Activated CD4-positive, alpha-beta T cell treated with anti-CD3 and anti-CD28 coated beads for 4 hours (primary cell): ENCODE data around the gene TTF1.
"Not testable (repeated sequence)": the region's sequence is repeated elsewhere in the genome, so short reads cannot be mapped to it uniquely, and the experiment has no call there.

Experiments used
- DNase-seq, 2 donors: peaks; one replicate each; pipeline ENCODE4 v3.0.0-alpha.2; 2020

Gene TTF1

DNA sequence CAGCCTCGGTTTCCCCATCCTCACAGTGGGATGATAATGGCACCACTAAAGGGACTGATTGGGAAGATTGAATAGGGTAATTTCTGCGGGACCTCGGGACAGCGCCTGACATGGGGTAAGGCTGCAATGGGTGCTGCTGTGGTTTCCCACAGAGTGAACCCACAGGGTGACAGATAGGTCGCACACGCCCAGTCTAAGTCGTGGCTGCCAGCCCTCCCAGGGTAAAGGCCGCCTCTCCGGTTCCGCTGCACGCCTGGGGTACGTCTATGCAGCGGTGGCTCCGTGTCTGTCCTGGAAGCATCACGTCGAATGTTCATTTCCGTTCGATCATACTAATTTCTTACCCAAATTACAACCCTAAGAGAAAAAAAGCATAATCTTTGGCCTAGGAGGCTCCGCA, 4.0 kb upstream of the TTF1 start:
- DNase-seq = peak in 1 of 2 donors; percentile 14

DNA sequence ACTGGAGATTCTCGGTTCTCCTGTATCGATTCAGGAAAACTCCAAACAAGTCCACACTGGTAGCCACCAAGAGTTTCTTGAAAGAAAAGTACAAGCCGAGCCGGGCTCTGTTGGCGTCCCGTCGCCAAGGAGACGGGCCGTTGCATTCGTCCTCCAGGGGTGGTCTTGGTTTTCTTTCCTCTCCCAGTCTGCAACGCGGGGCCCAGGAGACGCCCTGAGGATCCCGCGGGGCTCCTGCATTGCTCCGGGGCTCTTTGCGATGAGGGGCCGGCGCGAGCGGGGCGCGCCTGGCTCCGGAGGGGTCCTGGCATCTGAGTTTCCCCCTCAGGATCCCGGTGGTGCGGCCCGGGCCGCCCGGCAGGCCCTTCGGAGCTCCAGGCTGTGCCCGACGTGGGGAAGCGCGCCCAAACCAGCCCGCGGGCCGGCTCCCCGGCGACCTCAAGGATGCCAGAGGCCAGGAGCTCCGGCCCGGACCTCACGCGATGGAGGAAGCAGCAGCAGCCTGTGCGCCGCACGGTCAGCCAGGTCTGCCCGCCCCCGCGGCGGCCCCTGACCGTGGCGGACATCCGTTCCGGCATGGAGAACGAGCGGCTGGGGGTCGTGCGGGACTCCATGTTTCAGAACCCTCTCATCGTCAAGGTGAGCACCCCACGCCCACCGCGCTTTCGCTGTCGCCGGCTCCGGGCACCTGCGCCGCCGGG, 3.3 kb upstream of the TTF1 start, which contains the start of gene CFAP77:
Gene CFAP77 (plus strand): TSS at position 384 of the 701 bp plus-strand sequence. CDS start 61 bp downstream, at position 445.
- DNase-seq = peak; percentile 27 to 33

DNA sequence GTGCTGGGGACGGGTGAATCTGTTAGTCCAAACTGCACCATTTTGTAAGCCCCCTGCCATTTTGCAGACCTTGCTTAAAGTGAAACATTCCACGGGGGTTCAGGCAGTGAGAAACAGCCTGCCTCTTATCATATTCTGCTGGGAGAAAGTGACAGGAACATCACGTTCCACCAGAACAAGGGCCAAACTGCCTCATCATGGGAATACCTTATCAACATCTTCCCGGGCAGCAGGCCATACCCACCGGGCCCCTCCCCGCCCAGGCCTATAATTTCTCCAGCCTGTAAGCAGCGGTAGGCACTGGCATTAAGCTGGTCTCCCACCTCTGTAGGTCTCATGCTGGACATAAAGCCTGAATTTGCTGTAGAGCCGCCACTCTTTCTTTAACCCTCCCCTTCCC, 1.9 kb upstream of the TTF1 start:
- DNase-seq = no peak

DNA sequence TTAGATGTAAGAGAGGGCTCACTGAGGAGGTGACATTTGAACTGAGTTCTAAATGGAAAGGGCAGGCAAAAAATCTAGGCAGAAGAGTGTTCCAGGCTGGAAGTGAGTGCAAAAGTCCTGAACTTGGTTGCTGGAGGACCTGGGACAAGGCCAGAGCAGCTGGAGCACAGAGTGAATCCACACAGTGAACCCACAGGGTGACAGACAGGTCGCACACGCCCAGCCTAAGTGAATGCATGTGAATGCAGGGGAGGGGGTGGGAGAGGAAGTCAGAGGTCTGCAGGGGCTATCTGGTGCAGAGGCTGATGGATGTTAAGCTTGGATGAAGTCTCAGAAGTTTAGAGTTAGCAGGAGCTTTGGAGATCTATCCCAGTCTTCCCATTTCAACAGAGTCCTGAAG, 556 bp upstream of the TTF1 start:
- no peak for DNase-seq

DNA sequence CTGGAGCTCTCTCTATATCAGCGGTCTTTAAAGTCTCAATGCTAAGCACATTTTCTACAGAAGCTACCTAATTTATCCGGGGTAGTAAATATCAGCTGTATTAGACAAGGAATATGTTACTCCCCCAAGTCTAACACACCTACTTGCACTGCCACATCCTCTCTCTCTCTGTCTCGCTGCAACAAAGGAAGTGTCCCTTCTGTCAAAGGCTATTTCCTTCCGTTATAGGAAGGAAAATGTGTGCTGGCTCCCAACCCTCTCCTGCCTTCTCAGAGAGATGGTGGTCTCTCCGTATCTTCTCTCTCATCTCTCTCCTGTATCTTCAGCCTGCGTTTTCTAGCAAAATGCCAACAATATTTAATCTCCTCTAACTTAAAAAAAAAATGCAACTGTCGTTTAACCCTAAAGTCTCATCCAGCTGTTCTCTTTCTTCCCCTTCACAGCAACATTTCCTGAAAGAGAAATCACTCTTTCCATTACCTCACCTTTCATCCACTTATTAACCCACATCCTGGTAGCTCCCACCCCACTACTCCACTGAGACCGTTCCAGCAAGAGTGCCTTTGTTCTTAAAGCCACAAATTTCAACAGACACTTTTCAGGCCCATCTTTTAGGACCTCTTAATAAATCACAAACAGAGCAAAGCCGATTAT, 2.3 kb downstream of the TTF1 start:
- DNase-seq = peak; percentile 33 to 42

DNA sequence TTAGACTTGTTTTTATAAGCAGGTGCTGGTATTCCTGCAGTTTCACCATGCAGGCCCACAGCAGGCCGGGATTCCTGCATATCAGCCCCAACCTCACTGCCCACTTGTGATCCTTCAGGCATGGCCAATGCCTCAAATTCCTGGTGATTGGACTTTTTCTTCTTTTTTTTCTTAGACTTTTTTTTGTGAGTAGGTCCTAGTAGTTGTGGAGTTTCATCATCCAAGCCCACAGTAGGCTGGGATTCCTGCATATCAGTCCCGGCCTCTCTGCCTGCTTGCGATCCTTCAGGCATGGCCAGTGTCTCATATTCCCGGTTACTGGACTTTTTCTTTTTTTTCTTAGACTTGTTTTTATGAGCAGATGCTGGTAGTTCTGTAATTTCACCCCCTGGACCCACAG, 4.8 kb downstream of the TTF1 start:
- DNase-seq = no peak

DNA sequence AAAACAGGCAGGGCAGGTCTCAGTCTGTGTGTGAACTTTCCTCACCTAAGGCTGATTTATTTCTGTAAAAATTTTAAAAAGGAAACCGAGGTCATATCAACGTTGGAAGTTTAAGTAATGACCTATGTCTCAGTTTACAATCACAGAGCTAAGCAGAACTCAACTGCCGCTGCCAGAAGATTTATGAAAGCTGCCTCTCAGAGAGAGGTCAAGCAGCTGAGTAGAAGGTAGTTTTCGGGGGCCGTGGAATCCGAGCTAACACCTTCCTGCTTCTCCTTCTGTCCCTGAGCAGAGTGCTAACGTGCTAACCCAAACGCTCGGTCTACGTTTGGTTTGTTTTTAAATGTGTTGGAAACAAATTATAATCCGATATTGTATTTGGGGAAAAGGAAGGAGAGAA, 11.1 kb downstream of the TTF1 start:
- no peak for DNase-seq

DNA sequence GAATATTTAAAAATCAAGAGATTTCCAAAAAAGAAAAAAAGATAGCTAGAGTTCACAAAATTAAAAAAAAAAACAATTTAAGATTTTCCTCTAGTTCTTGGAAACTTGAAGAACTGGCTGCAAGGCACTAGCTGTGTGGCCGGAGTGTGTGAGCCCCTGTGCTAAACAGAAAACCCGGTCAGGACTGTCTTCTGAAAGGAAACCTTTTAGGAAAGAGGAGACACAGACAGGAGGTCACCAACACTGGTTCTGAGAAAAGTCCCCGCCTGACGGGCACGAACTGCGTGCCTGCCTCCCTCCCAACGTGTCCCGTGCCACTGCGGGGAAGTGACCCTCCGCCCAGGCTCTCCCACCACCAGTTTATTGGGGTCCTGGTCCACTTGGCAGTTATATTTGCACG, 15.2 kb downstream of the TTF1 start:
- no peak for DNase-seq

DNA sequence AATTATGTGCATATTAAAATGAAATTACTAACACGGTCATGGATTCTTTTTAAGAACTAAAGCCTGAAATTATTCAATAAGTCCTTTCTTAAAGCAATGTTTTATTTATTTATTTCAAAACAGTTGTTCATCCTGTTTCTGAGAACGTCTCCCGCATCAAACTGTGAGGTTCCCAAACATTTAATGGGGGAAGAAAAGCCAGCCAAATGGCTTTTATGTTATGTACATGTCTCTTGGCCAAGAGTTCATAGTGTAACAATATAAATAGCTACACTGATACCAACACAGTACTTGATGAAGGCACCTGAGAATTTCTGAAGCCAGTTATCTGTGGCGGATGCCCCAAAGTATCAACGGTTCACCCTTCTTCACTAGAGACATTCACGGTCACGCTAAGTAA, 15.7 kb downstream of the TTF1 start:
- no peak for DNase-seq

DNA sequence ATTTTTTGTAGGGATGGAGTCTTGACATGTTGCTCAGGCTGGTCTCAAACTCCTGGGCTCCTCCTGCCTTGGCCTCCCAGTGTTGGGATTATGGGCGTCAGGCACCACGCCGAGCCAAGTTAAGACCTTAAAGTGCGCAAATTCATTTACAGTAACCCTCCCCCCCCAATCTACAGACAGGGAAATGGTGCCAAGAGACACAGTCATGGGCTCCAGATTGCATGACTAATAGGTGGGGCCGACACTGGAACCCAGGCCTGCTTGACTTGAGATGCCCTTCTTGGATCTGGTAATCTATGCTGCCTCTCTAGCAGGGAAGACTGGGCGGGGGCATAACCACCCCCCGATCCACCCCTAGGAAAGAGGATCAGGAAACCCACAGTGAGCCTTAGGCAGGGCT, 19.5 kb downstream of the TTF1 start:
- DNase-seq = no peak

DNA sequence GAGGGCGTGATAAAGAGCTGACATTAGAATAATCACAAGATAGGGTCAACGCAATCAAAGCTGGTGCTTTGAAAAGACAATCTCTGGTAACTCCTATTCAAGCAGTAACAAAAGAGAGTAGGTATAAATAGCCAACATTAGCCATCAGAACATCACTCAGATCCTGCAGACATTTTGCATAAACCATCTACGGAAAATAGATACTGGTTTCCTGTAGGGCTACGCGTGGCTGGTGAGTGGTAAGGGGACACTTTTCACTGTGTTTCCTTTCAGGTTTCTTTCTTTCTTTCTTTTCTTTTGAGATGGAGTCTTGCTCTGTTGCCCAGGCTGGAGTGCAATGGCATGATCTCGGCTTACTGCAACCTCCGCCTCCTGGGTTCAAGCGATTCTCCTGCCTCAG, 22.3 kb downstream of the TTF1 start:
- DNase-seq = no peak

DNA sequence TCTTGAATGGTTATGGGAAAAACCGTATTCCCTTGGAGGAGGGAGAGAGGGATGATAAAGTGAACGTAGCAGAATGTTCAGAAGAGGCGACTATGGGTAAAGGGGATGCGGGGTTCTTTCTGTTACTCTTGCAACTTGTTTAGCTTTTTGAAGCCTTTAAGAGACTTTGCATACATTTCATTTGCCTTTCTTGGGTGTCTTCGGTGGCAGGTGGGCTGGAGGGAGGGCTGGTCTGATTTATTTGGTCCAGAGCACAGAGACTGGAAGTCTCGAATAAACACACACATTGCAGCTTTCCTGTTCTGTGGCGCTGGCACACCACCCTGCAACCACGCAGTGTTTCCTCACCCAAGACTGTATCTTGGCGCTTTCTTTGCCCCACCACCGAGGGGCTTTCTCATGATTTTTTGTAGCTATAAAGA, 23.2 kb downstream of the TTF1 start:
- DNase-seq = no peak

DNA sequence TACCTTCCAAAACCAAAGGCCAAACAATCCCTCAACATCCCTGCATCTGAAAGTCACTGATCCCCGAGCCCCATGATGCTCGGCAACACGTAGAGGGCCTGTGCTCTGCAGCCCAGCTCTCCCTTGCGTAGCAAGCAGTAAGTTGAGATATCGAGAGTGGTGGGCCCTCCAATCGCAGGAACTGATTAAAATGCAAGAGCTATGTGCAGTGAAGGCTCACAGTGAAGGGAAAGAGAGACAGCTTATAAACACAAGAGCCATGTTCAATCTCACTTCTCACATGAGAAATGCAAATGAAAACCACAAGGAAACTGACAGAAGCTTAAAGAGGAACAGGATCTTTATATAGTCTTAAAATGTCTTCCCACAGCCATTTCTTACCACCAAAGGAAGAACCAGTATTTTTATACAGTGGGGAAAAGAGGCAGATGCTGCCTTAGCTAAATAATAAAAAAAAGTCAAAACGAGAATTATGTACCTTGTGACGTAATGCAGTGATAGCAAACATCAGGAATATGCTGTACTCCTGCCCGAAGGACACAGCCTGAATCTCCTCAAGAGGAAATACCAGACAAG, 24.6 kb downstream of the TTF1 start:
- no peak for DNase-seq

DNA sequence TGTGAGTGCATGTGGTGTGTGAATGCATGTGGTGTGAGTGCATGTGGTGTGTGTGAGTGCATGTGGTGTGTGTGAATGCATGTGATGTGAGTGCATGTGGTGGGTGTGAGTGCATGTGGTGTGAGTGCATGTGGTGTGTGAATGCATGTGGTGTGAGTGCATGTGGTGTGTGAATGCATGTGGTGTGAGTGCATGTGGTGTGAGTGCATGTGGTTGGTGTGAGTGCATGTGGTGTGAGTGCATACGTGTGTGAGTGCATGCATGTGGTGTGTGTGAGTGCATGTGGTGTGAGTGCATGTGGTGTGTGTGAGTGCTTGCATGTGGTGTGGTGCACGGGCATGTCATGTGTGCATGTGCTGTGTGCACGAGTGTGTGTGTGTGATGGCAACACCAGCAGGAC, 28.2 kb downstream of the TTF1 start:
- DNase-seq = not testable (repeated sequence)

DNA sequence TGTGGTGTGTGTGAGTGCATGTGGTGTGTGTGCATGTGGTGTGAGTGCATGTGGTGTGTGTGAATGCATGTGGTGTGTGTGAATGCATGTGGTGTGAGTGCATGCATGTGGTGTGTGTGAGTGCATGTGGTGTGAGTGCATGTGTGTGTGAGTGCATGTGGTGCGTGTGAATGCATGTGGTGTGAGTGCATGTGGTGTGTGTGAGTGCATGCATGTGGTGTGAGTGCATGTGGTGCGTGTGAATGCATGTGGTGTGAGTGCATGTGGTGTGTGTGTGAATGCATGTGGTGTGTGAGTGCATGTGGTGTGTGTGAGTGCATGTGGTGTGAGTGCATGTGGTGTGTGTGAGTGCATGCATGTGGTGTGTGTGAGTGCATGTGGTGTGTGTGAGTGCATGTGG, 28.9 kb downstream of the TTF1 start:
- DNase-seq = not testable (repeated sequence)

DNA sequence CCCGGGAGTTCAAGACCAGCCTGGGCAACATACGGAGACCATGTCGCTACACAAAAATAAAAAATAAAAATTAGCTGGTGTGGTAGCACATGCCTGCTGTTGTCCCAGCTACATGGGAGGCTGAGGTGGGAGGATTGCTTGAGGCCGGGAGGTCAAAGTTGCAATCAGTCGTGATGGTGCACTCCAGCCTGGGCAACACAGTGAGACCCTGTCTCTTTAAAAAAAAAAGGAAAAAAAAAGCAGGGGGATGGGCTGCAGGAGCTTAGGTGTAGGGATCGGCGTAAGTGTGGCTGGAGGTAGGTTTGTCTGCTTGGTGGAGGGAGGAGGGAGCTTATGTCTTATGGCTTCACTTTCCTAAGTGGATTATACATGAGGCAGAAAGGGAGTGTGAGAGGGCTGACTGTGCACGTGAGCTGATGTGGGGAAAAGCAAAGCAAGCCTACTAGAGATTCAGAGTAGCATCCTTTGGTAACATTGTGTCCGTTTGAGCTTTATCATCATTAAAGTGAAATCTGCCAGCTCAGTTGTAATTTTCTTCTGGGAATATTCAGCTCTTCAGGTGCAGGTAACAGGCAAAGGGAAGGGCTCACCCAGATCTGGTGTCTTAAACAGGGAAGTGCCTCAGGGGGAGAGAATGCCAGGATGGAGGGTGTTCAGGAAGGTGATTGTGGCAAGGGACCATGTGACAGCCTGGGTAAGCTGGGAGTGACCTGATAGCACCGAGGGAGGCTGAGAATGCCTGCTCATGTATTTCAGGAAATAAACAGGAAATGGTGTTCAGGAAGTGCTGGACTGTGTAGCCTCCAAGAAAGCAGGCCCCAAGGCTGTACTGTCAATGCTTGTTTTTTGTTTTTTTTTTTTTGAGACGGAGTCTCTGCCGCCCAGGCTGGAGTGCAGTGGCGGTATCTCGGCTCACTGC, 34.2 kb downstream of the TTF1 start:
- DNase-seq = no peak

DNA sequence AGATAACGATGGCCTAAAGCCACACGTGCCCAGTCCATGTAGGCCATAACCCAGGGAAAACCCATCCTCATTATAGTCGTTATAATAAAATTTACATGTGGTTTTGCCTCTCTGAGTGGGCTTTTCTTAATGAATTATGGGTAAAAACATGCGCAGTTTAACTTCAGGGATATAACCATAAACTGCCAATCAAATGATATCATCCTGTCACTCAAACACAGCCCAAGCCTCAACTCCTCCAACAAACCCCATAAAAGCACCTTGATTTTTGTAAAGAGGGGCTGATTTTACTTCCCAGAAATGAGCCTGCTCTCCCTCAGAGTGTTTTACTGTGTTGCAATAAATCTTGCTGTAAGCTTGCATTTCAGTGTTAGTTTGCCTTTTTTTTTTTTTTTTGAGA, 36.0 kb downstream of the TTF1 start:
- DNase-seq = no peak

DNA sequence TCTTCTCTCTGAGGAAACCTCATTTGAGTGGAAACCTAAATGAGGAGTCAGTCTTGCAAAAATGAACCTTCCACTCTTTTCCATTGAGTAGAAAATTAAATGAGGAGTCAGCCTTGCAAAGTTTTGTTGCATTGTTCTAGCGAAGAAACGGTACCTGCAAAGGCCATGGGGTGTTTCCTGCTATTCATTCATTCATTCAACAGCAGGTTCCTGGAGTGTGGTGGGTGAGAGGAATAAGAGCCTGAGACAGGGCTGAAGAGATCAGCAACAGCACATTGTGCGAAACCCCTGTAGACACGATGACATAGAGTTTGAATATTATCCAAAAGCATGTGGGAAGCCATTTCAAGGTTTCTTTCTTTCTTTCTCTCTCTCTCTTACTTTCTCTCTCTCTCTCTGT, 37.2 kb downstream of the TTF1 start:
- DNase-seq = no peak

DNA sequence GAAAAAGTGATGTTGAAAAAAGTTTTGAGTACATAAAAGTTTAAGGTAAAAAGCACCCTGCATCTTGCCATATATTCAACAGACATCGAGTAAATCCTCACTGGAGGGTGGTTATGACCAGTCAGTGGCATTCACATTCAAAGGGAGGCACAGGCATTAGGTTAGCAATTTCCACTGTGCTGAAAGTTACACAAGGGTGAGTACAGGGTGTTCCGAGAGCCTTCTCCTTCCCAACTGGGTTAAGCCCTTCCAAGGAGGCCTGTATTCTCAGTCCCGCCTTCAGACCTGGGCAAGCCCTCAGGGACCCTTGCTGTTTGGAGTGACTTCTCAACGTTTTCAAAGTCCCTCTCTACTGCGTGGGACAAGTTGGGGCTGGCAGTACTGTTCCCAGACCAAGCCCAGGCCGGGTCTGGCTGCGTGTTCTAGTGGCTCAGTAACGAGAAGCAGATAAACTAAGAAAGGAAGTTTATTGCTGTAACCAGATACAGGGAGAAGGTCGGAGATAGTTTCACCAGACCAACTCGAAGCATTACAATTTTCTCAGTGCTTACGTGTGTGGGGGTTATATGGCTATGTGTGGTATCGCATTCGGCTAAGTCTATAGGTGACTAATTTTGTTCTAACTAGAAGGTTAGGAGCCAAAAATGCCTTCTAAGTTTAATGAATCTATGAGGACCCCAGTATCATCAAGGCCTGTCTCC, 38.9 kb downstream of the TTF1 start:
- no peak for DNase-seq

DNA sequence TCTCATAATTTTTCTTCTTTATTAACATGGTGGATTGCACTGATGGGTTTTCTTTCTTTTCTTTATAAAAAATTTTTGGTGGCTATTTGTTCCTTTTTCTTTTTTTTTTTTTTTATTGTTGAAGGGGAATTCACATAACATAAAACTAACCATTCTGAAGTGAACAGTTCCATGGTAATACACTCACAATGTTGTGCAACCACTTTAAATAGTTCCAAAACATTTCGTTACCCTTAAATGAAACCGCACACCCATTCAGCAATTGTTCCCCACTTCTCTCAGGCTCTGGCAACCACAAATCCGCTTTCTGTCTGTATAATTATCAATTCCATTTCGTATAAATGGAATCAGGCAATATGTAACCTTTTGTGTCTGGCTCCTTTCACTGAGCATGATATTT, 40.2 kb downstream of the TTF1 start:
- no peak for DNase-seq

DNA sequence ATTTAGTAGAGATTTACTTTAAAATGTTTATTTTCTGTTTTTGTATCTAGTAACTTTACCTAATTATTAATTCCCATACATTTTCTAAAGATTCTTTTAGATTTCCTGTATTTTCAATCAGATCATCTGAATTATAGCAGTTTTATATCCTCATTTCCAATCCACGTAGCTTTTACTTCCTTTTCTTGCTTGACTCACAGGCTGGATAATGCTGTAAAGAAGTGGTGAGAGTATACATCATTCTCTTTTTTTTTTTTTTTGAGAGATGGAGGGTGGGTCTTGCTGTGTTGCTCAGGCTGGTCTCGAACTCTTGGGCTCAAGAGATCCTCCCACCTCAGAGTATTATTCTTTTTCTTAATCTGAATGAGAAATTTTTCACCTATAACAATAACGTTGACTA, 40.7 kb downstream of the TTF1 start:
- DNase-seq = no peak

DNA sequence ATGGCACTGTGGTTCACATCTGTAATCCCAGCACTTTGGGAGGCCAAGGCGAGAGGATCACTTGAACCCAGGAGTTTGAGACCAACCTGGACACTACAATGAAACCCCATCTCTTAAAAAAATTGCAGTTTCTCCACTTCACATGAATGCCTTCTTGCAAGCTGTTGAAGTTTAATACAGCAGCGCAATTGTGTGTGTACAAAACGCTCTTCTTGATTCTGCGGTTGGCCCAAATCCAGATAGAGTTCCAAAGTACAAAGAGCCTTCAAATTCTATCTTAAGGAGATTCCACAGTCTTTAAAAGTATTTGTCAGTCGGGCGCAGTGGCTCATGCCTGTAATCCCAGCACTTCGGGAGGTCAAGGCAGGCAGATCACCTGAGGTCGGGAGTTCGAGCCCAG, 42.6 kb downstream of the TTF1 start:
- DNase-seq = no peak

DNA sequence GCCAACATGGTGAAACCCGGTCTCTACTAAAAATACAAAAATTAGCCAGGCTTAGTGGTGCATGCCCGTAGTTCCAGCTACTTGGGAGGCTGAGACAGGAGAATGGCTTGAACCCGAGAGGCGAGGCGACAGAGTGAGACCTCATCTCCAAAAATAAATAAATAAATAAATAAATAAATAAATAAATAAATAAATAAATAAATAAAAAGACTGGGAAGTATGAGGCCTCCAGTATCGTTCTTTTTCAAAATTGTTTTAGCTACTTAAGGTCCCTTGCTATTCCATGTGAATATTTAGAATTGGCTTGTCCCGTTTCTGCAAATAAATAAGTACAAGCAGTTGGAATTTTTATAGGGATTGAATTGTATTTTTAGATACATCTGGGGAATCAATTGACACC, 48.9 kb downstream of the TTF1 start:
- DNase-seq = no peak
